Measurements from ENCODE around the gene SGMS2.
"Not testable (repeated sequence)": the region's sequence is repeated elsewhere in the genome, so short reads cannot be mapped to it uniquely, and the experiment has no call there.

SGMS2 gene

GRCh38 chr4:107908377-107908776 is 83.6 kb downstream of the SGMS2 start:
- no peak for DNase-seq (ENCODE audit: low read depth in 2 of 2)

GRCh38 chr4:107913283-107913899 is 88.7 kb downstream of the SGMS2 start:
- no peak for DNase-seq (ENCODE audit: low read depth in 2 of 2)

- no peak for DNase-seq (ENCODE audit: low read depth in 2 of 2)
These were observed 90.5 kb downstream of the SGMS2 start for GRCh38 chr4:107915220-107915619.

- no peak for DNase-seq (ENCODE audit: low read depth in 2 of 2)
These were observed 91.9 kb downstream of the SGMS2 start for GRCh38 chr4:107916623-107917022.

GRCh38 chr4:107917500-107917899 is 92.8 kb downstream of the SGMS2 start:
- DNase-seq (ENCODE audit: low read depth in 2 of 2), result no peak

GRCh38 chr4:107922486-107923473 is 98.0 kb downstream of the SGMS2 start:
- no peak for DNase-seq (ENCODE audit: low read depth in 2 of 2)

- DNase-seq (ENCODE audit: low read depth in 2 of 2), result not testable (repeated sequence)
These were observed 101.0 kb downstream of the SGMS2 start for GRCh38 chr4:107925713-107926112.

- not testable (repeated sequence) for DNase-seq (ENCODE audit: low read depth in 2 of 2)
These were observed 102.1 kb downstream of the SGMS2 start for GRCh38 chr4:107926875-107927274.

GRCh38 chr4:107930821-107931774 is 106.4 kb downstream of the SGMS2 start, which contains the start of gene CYP2U1:
TSS of gene CYP2U1 (plus strand) at chr4:107931549. CDS start at chr4:107931644, 95 bp downstream.
- DNase-seq (ENCODE audit: low read depth in 2 of 2), result peak; percentile 46 to 65

- peak in 1 of 2 donors; percentile 8 for DNase-seq (ENCODE audit: low read depth in 2 of 2)
These were observed 107.1 kb downstream of the SGMS2 start for GRCh38 chr4:107931775-107932321.

GRCh38 chr4:107935246-107935645 is 110.5 kb downstream of the SGMS2 start:
- DNase-seq (ENCODE audit: low read depth in 2 of 2), result no peak

GRCh38 chr4:107937040-107937439 is 112.3 kb downstream of the SGMS2 start:
- DNase-seq (ENCODE audit: low read depth in 2 of 2), result no peak

- no peak for DNase-seq (ENCODE audit: low read depth in 2 of 2)
These were observed 114.6 kb downstream of the SGMS2 start for GRCh38 chr4:107939307-107939706.

GRCh38 chr4:107945809-107946208 is 121.1 kb downstream of the SGMS2 start:
- DNase-seq (ENCODE audit: low read depth in 2 of 2), result no peak

- DNase-seq (ENCODE audit: low read depth in 2 of 2), result no peak
These were observed 126.2 kb downstream of the SGMS2 start for GRCh38 chr4:107950746-107951540.

GRCh38 chr4:107951551-107951950 is 126.8 kb downstream of the SGMS2 start:
- no peak for DNase-seq (ENCODE audit: low read depth in 2 of 2)

GRCh38 chr4:107956011-107956410 is 131.3 kb downstream of the SGMS2 start:
- no peak for DNase-seq (ENCODE audit: low read depth in 2 of 2)
